Pancreas (tissue), 10 donors: ENCODE results near the gene CBLN3. TPM values are rescaled to one million over a fixed set of nuclear protein-coding genes. Genes with fewer than 3 reads are reported as not detected.

Experiments used
- ATAC-seq, 4 donors: fragments of 200-7000 bp; cut with Tn5 transposase; one replicate each; pipeline versions ENCODE4 v1.8.0 to v1.9.1; 2020; ENCODE audit warnings: mild to moderate bottlenecking in 4 of 4, moderate library complexity in 4 of 4
- DNase-seq, 6 donors: peaks; one replicate each; pipeline ENCODE4 v3.0.0-alpha.2; 2020
- FAIRE-seq: peaks from 2 replicates; lab custom pipeline; 2012; peaks lifted over from hg19 to GRCh38; lab: Jason Lieb, UNC
- H3K27ac ChIP-seq, 4 donors: fragments of 200-600 bp; sonication (generic); 1 replicate in 3 of 4; 2 replicates in 1 of 4; pipeline versions ENCODE4 v1.5.0 to v1.8.0; 2020
- H3K27me3 ChIP-seq, 4 donors: fragments of 200-600 bp; one replicate each; pipeline ENCODE4 v1.8.0; 2021
- H3K36me3 ChIP-seq, 3 donors: fragments of 200-600 bp; sonication (generic) in 1 of 3; one replicate each; pipeline versions ENCODE4 v1.5.0 to v1.8.0; 2020 to 2021
- H3K4me1 ChIP-seq, 3 donors: fragments of 200-600 bp; one replicate each; pipeline ENCODE4 v1.8.0; 2021
- H3K4me3 ChIP-seq, 4 donors: fragments of 200-600 bp; sonication (generic) in 2 of 4; one replicate each; pipeline versions ENCODE4 v1.5.0 to v1.8.0; 2020 to 2021
- H3K9me3 ChIP-seq, 4 donors: fragments of 200-600 bp; one replicate each; pipeline ENCODE4 v1.8.0; 2021
- WGBS, 2 donors: extraction: QIAGEN DNeasy Blood & Tissue Kit; methylation state at CpG; one replicate each; pipeline ENCODE4 v1.1.7; 2013; 5-methylcytosine and 5-hydroxymethylcytosine counted together
- intact Hi-C, 3 donors: fragments of 100-400 bp; cut with DNase I; formaldehyde crosslinking; loops; one replicate each; pipeline versions ENCODE4 v1.11.1 to v1.14.2; 2022
- polyA plus RNA-seq, 2 donors: library from polyadenylated mRNA; stranded (reverse); fragments of 200-250 nt; gene quantifications; one replicate each; pipeline ENCODE4 v1.2.3, GENCODE V29; 2013
- total RNA-seq, 6 donors: library from RNA; stranded (reverse); fragmentation: NEBNext Ultra II Directional in 4 of 6; extraction: Animal tissue kit (Norgen Biotek cat#: 25700) in 4 of 6; gene quantifications; one replicate each; pipeline versions ENCODE4 v1.2.1 to v1.2.4, GENCODE V29; 2021 to 2023
- TF ChIP-seq, protein P1 (sequence below), 4 donors: fragments of 200-600 bp; sonication (generic) in 3 of 4; IDR thresholded peaks; one replicate each; pipeline versions ENCODE4 v1.5.0 to v1.8.0; 2021; ENCODE audit warnings: antibody characterized with exemption in 4 of 4
- donor health status: healthy with polysubstance abuse.
- donor health status: DM: no; HTN: no; CAD: no; lungs with moderate emphysema.
- donor health status: DM: no; HTN: no; CAD: no.
- donor health status: control.
- donor health status: control.
- donor health status: Bipolar disorder and iron deficiency.
- donor health status: DM: yes; HTN: yes; CAD: no.
- donor health status: DM: no; HTN: no; CAD: no.
- donor health status: DM: no; HTN: no; CAD: no.
- donor health status: DM: yes; HTN: yes; CAD: no.

The CBLN3 gene
- total and polyA plus RNA-seq, 8 donors, result 0.47 to 5.6 (median 0.81) TPM

DNA sequence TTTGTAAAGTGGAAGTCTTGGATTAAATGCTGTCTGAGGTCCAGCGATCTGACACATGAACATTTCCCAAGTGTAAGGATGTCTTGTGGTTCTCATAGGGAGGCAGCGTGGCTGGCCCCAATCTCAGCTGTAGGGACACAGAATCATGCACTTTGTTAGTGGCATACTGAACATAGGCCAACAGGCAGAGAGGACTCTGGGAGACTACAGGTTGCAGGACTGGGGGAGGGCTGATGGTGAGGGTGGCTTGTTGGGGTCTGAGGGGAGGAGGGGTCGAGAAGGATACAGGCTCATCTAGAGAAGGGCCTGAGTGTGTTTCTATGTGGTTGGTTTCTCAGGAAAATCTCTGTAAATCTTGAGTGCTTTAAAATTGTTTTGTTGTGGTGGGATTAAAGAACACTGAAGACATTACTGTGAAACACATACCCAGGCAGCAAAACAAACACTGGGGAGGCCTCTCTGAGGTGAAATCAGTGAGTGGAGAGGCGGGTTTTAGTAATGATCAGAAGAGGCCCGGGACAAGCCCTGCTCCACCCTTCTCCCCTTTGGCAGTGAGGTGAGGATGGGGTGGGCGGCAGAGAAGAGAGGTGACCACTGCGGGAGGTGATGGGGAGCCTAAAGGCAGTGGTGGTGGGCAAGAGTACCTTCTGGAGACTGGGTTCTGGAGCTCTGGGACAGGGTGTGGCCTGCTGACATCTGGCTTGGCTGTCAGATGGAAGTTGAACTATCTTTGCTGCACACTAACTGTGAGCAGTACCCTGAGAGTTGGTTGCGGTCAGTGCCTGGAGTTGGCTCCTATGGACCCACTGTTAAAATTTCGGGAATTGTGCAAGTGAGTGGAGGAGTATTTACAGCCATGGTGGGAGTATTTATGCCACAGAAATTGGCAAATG is 27.4 kb downstream of the CBLN3 start:
- no peaks in the 10 kb centered on the region for H3K27me3 ChIP-seq
- no peak overlapping the region for H3K4me3 ChIP-seq
- H3K4me1 ChIP-seq, result peaks cover 0 to 21% (median 13%) of the 10 kb centered on the region in 3 donors
- no peaks in the 10 kb centered on the region for H3K9me3 ChIP-seq
- H3K36me3 ChIP-seq, result no peaks in the 10 kb centered on the region
- intact Hi-C loops, result no loop called here
- 54 to 63% methylated on average over 9 of the region's 9 CpGs for WGBS, 2 donors
- TF ChIP-seq, protein P1, sequence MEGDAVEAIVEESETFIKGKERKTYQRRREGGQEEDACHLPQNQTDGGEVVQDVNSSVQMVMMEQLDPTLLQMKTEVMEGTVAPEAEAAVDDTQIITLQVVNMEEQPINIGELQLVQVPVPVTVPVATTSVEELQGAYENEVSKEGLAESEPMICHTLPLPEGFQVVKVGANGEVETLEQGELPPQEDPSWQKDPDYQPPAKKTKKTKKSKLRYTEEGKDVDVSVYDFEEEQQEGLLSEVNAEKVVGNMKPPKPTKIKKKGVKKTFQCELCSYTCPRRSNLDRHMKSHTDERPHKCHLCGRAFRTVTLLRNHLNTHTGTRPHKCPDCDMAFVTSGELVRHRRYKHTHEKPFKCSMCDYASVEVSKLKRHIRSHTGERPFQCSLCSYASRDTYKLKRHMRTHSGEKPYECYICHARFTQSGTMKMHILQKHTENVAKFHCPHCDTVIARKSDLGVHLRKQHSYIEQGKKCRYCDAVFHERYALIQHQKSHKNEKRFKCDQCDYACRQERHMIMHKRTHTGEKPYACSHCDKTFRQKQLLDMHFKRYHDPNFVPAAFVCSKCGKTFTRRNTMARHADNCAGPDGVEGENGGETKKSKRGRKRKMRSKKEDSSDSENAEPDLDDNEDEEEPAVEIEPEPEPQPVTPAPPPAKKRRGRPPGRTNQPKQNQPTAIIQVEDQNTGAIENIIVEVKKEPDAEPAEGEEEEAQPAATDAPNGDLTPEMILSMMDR (IDR thresholded peaks at IDR 0.05), result no peak
- no peak for ATAC-seq
- FAIRE-seq, result no peak
- H3K27ac ChIP-seq, result no peak overlapping the region
- no peak for DNase-seq

DNA sequence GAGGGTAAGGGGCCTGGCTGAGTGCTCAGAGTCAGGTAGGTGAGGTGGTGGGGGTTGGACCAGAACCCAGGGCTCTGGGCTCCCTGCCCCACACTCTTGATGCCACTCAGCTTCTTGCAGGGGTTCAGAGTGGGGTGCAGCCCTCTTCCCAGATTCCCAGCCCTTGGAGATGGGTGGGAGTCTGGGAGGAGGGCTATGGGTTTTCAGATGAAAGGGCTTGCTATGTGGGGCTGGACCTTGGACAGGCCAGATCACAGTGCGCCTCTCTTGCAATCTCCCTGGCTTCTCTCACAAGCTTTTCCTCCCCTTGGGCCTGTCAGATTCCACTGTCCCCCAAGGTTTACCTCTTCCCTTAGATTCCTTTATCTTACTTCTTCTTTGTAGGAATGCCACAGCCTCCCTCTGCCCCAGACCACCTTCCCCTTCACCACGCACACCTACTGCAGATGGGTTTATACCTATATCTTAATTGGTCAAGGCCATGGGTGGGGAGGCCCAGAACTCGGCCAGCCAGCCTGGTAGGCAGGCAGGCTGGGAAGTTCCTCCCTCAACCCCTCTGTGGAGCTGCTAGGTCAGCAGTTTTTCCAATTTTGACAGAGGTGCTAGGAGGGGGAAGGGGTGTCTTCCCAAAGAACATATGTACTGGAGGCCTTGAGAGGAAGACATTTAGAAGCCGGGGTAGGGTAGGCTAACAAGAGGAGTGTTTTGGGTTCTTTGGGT is 29.3 kb downstream of the CBLN3 start:
- H3K27ac ChIP-seq, result no peak overlapping the region
- H3K4me1 ChIP-seq, result peaks cover 0 to 21% (median 13%) of the 10 kb centered on the region in 3 donors
- TF ChIP-seq, protein P1 (IDR thresholded peaks at IDR 0.05), result no peak
- DNase-seq (no peak), ATAC-seq (peak in 2 of 4 donors; percentile 5 to 12), FAIRE-seq (no peak)
- 35 to 43% methylated on average over 4 of the region's 4 CpGs for WGBS, 2 donors
- intact Hi-C loops, result no loop called here
- no peaks in the 10 kb centered on the region for H3K36me3 ChIP-seq
- H3K9me3 ChIP-seq, result no peaks in the 10 kb centered on the region
- H3K4me3 ChIP-seq, result peak overlapping the region in 2 of 4 donors; percentile 63 to 80
- H3K27me3 ChIP-seq, result no peaks in the 10 kb centered on the region

- TF ChIP-seq, protein P1 (IDR thresholded peaks at IDR 0.05), result no peak
- FAIRE-seq (no peak), ATAC-seq (peak; percentile 12 to 31 (median 20)), DNase-seq (no peak)
- intact Hi-C loops, result no loop called here
- peak overlapping the region; percentile 29 to 80 (median 57) for H3K4me3 ChIP-seq
- H3K27me3 ChIP-seq, result no peaks in the 10 kb centered on the region
- peak overlapping the region in 1 of 4 donors; percentile 39 for H3K27ac ChIP-seq
- 54 to 59% methylated on average over 6 to 8 of the region's 8 CpGs for WGBS, 2 donors
- no peaks in the 10 kb centered on the region for H3K36me3 ChIP-seq
- no peaks in the 10 kb centered on the region for H3K9me3 ChIP-seq
- H3K4me1 ChIP-seq, result peaks cover 0 to 21% (median 13%) of the 10 kb centered on the region in 3 donors
Observed at GRCh38 chr14:24399447-24399822, 30.0 kb downstream of the CBLN3 start.

DNA sequence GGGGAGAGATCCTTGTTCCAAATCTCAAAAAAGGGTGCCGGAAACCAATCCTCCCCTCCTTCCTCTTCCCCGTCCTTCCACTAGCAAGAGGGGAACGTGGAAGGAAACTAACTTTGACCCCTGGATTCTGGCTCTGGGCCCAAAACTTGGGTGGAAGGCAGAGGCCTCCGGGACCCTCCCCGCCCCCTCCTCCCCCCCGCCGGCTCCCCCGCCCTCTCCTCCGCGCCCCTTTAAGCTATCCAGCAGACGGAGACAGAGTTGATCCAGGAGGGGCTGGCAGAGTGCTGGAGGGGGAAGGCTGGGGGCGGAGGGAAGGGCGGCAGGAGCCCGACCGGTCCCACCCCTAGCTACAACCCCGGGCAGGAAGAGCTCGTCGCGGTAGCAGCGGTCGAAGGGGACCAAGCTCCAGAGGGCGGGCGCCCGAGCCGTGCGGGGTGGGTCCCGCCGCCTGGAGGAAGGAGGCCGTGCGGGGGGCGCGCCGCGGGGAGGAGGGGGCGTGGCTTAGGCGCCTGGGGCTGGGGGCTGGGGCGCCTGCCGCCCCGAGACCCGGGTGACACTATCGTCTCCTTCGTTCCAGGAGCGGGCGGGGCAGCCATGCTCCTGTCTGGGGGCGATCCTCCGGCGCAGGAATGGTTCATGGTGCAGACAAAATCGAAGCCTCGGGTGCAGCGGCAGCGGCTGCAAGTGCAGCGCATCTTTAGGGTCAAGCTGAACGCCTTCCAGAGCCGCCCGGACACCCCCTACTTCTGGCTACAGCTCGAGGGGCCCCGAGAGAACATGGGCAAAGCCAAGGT is 30.6 kb downstream of the CBLN3 start, which contains the start of gene NYNRIN:
TSS of gene NYNRIN (plus strand) at position 351 of the 794 bp plus-strand sequence. CDS start at position 595, 244 bp downstream.
- H3K4me1 ChIP-seq, result peaks cover 0 to 21% (median 13%) of the 10 kb centered on the region in 3 donors
- peak; percentile 72 to 82 (median 80) for ATAC-seq
- DNase-seq, result peak in 4 of 6 donors; percentile 27 to 79 (median 52)
- FAIRE-seq, result no peak
- H3K27ac ChIP-seq, result peak within 1 kb of the TSS in 3 of 4 donors; percentile 39 to 58 (median 41)
- TF ChIP-seq, protein P1 (IDR thresholded peaks at IDR 0.05), result no peak
- no peaks in the 10 kb centered on the region for H3K36me3 ChIP-seq
- peak within 1 kb of the TSS; percentile 29 to 80 (median 57) for H3K4me3 ChIP-seq
- WGBS, 2 donors, result 5 to 7% methylated on average over 23 to 55 of the region's 57 CpGs
- no peaks in the 10 kb centered on the region for H3K9me3 ChIP-seq
- intact Hi-C loops, result no loop called here
- no peaks in the 10 kb centered on the region for H3K27me3 ChIP-seq
